H1 (cell line): ENCODE measurements around the gene DESI1. TPM values are rescaled to one million over a fixed set of nuclear protein-coding genes. Genes with fewer than 3 reads are reported as not detected.

ENCODE experiments used
- CTCF ChIA-PET: fragments of 300-600 bp; sonication (Branson Sonifier 250); formaldehyde crosslinking; loops from one replicate; lab custom pipeline; 2021; ENCODE audit not compliant: partially characterized antibody; lab: Charles Lee
- POLR2A ChIA-PET: fragments of 300-600 bp; sonication (Branson Sonifier 250); formaldehyde crosslinking; loops from one replicate; lab custom pipeline; 2021; ENCODE audit warnings: inconsistent platforms; ENCODE audit not compliant: partially characterized antibody; lab: Charles Lee
- DNase-seq, 2 experiments: peaks; one replicate each; pipeline versions ENCODE4 v3.0.0 to v3.0.0-alpha.2; 2010 to 2022; ENCODE audit warnings: low spot score in 2 of 2, low read depth in 1 of 2, mixed read lengths in 1 of 2
- FAIRE-seq: peaks from 2 replicates; lab custom pipeline; 2011; peaks lifted over from hg19 to GRCh38; lab: Jason Lieb, UNC
- H2AFZ ChIP-seq: 2 replicates; pipeline ENCODE4 v1.8.1; 2012; ENCODE audit warnings: low read length, inconsistent platforms
- H2AK5ac ChIP-seq: 2 replicates; pipeline ENCODE4 v1.6.1; 2013; ENCODE audit warnings: low read depth, low read length
- H2BK120ac ChIP-seq: replicated peaks from 2 replicates; pipeline ENCODE3; 2013; ENCODE audit warnings: low read depth, low read length, inconsistent platforms
- H2BK12ac ChIP-seq: 2 replicates; pipeline ENCODE4 v1.6.1; 2013; ENCODE audit warnings: low read depth, low read length
- H2BK15ac ChIP-seq: 2 replicates; pipeline ENCODE4 v1.6.1; 2013; ENCODE audit warnings: low read length
- H2BK20ac ChIP-seq: 2 replicates; pipeline ENCODE4 v1.6.1; 2013; ENCODE audit warnings: low read length
- H2BK5ac ChIP-seq: 2 replicates; pipeline ENCODE4 v1.6.1; 2013; ENCODE audit warnings: low read depth, low read length
- H3K14ac ChIP-seq: 2 replicates; pipeline ENCODE4 v1.6.1; 2013; ENCODE audit warnings: inconsistent platforms; ENCODE audit not compliant: insufficient read length
- H3K18ac ChIP-seq: 2 replicates; pipeline ENCODE4 v1.6.1; 2013; ENCODE audit warnings: low read length; ENCODE audit errors: extremely low read depth
- H3K23ac ChIP-seq: 2 replicates; pipeline ENCODE4 v1.6.1; 2013; ENCODE audit warnings: inconsistent platforms; ENCODE audit not compliant: insufficient read length
- H3K23me2 ChIP-seq: 2 replicates; pipeline ENCODE4 v1.6.1; 2013; ENCODE audit warnings: low read depth, low read length
- H3K27ac ChIP-seq: 2 replicates; pipeline ENCODE4 v1.6.1; 2011; ENCODE audit warnings: low read depth, low read length, inconsistent platforms
- H3K27me3 ChIP-seq, 4 experiments: replicated peaks in 1 of 4; 1 replicate in 1 of 4; 2 replicates in 3 of 4; pipeline versions ENCODE4 v1.6.1 to v1.8.1; 2011 to 2013; ENCODE audit warnings: low read length in 3 of 4, mild to moderate bottlenecking in 3 of 4, inconsistent platforms in 2 of 4, mixed read lengths in 2 of 4, moderate library complexity in 1 of 4; ENCODE audit not compliant: control insufficient read depth in 3 of 4, insufficient read depth in 3 of 4; ENCODE audit errors: extremely low read depth in 1 of 4
- H3K36me3 ChIP-seq, 4 experiments: 2 replicates each; pipeline versions ENCODE4 v1.6.1 to v1.8.1; 2011 to 2013; ENCODE audit warnings: mild to moderate bottlenecking in 4 of 4, low read length in 3 of 4, moderate library complexity in 2 of 4, control low read depth in 1 of 4, inconsistent platforms in 1 of 4; ENCODE audit not compliant: insufficient read depth in 4 of 4, control insufficient read depth in 2 of 4
- H3K4ac ChIP-seq: replicated peaks from 2 replicates; pipeline ENCODE3; 2013; ENCODE audit warnings: low read length, low read depth, mixed read lengths, inconsistent platforms; ENCODE audit not compliant: insufficient read length
- H3K4me1 ChIP-seq, 4 experiments: replicated peaks in 1 of 4; 1 replicate in 1 of 4; 2 replicates in 3 of 4; pipeline versions ENCODE4 v1.6.1 to v1.8.1; 2011 to 2013; ENCODE audit warnings: low read length in 3 of 4, inconsistent platforms in 2 of 4, mixed read lengths in 1 of 4; ENCODE audit not compliant: insufficient read depth in 4 of 4, control insufficient read depth in 3 of 4
- H3K4me2 ChIP-seq, 2 experiments: 2 replicates each; pipeline versions ENCODE4 v1.6.1 to v1.8.1; 2011 to 2013; ENCODE audit warnings: low read depth in 2 of 2, low read length in 2 of 2, control low read depth in 1 of 2, inconsistent platforms in 1 of 2, mild to moderate bottlenecking in 1 of 2; ENCODE audit not compliant: insufficient read depth in 1 of 2
- H3K4me3 ChIP-seq, 4 experiments: fragments of 200-600, 300-600 bp in 1 of 4; sonication (generic), shearing (Covaris generic), sonication (Bioruptor Twin) in 1 of 4; 2 replicates each; pipeline versions ENCODE4 v1.5.1 to v1.8.1; 2011 to 2016; ENCODE audit warnings: low read length in 4 of 4, low read depth in 3 of 4, control low read depth in 2 of 4, inconsistent platforms in 2 of 4, mild to moderate bottlenecking in 2 of 4, mixed read lengths in 1 of 4, moderate library complexity in 1 of 4; ENCODE audit not compliant: insufficient read depth in 2 of 4; ENCODE audit errors: extremely low read depth in 1 of 4
- H3K56ac ChIP-seq: replicated peaks from 2 replicates; pipeline ENCODE3; 2013; ENCODE audit warnings: low read depth, mild to moderate bottlenecking, mixed read lengths, low read length, inconsistent platforms; ENCODE audit not compliant: insufficient read length
- H3K79me1 ChIP-seq: 2 replicates; pipeline ENCODE4 v1.6.1; 2013; ENCODE audit warnings: low read depth, low read length, control low read depth
- H3K79me2 ChIP-seq, 2 experiments: 2 replicates each; pipeline versions ENCODE4 v1.6.1 to v1.8.1; 2012 to 2013; ENCODE audit warnings: low read length in 2 of 2, mild to moderate bottlenecking in 2 of 2, inconsistent platforms in 1 of 2; ENCODE audit not compliant: insufficient read depth in 2 of 2, control insufficient read depth in 1 of 2
- H3K9ac ChIP-seq, 4 experiments: replicated peaks in 1 of 4; 1 replicate in 1 of 4; 2 replicates in 3 of 4; pipeline versions ENCODE4 v1.6.1 to v1.8.1; 2011 to 2013; ENCODE audit warnings: low read depth in 3 of 4, low read length in 3 of 4, control low read depth in 2 of 4, mild to moderate bottlenecking in 2 of 4, moderate library complexity in 2 of 4, inconsistent platforms in 1 of 4; ENCODE audit errors: extremely low read depth in 1 of 4
- H3K9me3 ChIP-seq, 2 experiments: 2 replicates each; pipeline versions ENCODE4 v1.6.1 to v1.8.1; 2012 to 2013; ENCODE audit warnings: mild to moderate bottlenecking in 2 of 2, moderate library complexity in 2 of 2, control low read depth in 1 of 2, inconsistent platforms in 1 of 2, low read depth in 1 of 2, low read length in 1 of 2, mixed read lengths in 1 of 2; ENCODE audit not compliant: insufficient read depth in 2 of 2
- H4K20me1 ChIP-seq, 2 experiments: replicated peaks in 1 of 2; 2 replicates each; pipeline versions ENCODE3 to v1.8.1; 2011 to 2013; ENCODE audit warnings: inconsistent platforms in 2 of 2, low read length in 2 of 2, mild to moderate bottlenecking in 1 of 2; ENCODE audit not compliant: insufficient read depth in 2 of 2, control insufficient read depth in 1 of 2
- H4K5ac ChIP-seq: 2 replicates; pipeline ENCODE4 v1.6.1; 2013; ENCODE audit warnings: low read length, low read depth, mixed read lengths, inconsistent platforms; ENCODE audit not compliant: insufficient read length
- H4K8ac ChIP-seq: 2 replicates; pipeline ENCODE4 v1.8.0; 2013; ENCODE audit warnings: mild to moderate bottlenecking, moderate library complexity, low read length, inconsistent platforms; ENCODE audit not compliant: insufficient read depth; ENCODE audit errors: extremely low read depth
- H4K91ac ChIP-seq: replicated peaks from 2 replicates; pipeline ENCODE3; 2013; ENCODE audit warnings: low read length, mixed read lengths, inconsistent platforms; ENCODE audit not compliant: insufficient read length
- ASH2L ChIP-seq: fragments of 200-600, 300-600 bp; sonication (generic); IDR thresholded peaks from one replicate; pipeline ENCODE4 v1.7.1; 2017; ENCODE audit warnings: low read length
- CREB1 ChIP-seq: IDR thresholded peaks from 2 replicates; pipeline ENCODE4 v1.6.1; 2012; ENCODE audit warnings: inconsistent platforms
- EP300 ChIP-seq, 2 experiments: IDR thresholded peaks; 1 replicate in 1 of 2; 2 replicates in 1 of 2; pipeline ENCODE4 v1.6.1; 2011 to 2012; ENCODE audit warnings: low read depth in 2 of 2, low read length in 2 of 2, mild to moderate bottlenecking in 2 of 2, borderline replicate concordance in 1 of 2, inconsistent platforms in 1 of 2, moderate library complexity in 1 of 2
- GABPA ChIP-seq: IDR thresholded peaks from 2 replicates; pipeline ENCODE4 v1.6.1; 2011; ENCODE audit warnings: mild to moderate bottlenecking, low read length, moderate library complexity, borderline replicate concordance; ENCODE audit not compliant: insufficient read depth
- GTF2F1 ChIP-seq: IDR thresholded peaks from 2 replicates; pipeline ENCODE4 v1.6.1; 2012; ENCODE audit warnings: low read depth, low read length, improper control_type of control experiment, borderline replicate concordance
- KDM1A ChIP-seq: fragments of 200-600, 300-600 bp; sonication (generic); IDR thresholded peaks from 2 replicates; pipeline ENCODE4 v1.7.1; 2016; ENCODE audit warnings: mild to moderate bottlenecking, low read length, borderline replicate concordance
- KDM4A ChIP-seq: IDR thresholded peaks from one replicate; pipeline ENCODE4 v1.7.1; 2012; ENCODE audit warnings: low read depth, mild to moderate bottlenecking, moderate library complexity, low read length, inconsistent platforms; ENCODE audit not compliant: severe bottlenecking
- NANOG ChIP-seq: IDR thresholded peaks from 2 replicates; pipeline ENCODE4 v1.6.1; 2011; ENCODE audit warnings: low read length, low read depth, mild to moderate bottlenecking, inconsistent platforms; ENCODE audit not compliant: insufficient read depth, poor library complexity, severe bottlenecking
- SIX5 ChIP-seq: IDR thresholded peaks from 2 replicates; pipeline ENCODE4 v1.6.1; 2011; ENCODE audit warnings: mild to moderate bottlenecking, low read depth, low read length
- TAF1 ChIP-seq: IDR thresholded peaks from 2 replicates; pipeline ENCODE4 v1.6.1; 2011; ENCODE audit warnings: mild to moderate bottlenecking, low read depth, low read length
- WGBS, 2 experiments: shearing (Covaris generic) in 1 of 2; methylation state at CpG; one replicate each; pipeline versions ENCODE4 v1.1.6 to v1.1.7; 2013 to 2015; ENCODE audit warnings: low lambda C conversion rate in 2 of 2, mixed read lengths in 2 of 2, inconsistent platforms in 1 of 2, low coverage in 1 of 2, missing lambda C conversion rate in 1 of 2; ENCODE audit not compliant: insufficient replicate concordance in 2 of 2, insufficient coverage in 1 of 2, insufficient read length in 1 of 2; ENCODE audit errors: extremely low coverage in 1 of 2, missing lambda C conversion rate in 1 of 2; 5-methylcytosine and 5-hydroxymethylcytosine counted together
- polyA plus RNA-seq, 7 experiments: library from polyadenylated mRNA; depleted of rRNA in 3 of 7; stranded (reverse) in 5 of 7; unstranded in 2 of 7; fragments of >200 nt in 5 of 7; fragments of 200-250 nt in 2 of 7; gene quantifications; 1 replicate in 5 of 7; 2 replicates in 1 of 7; 4 replicates in 1 of 7; pipeline versions ENCODE4 v1.2.1 to v1.2.3, GENCODE V29; 2011 to 2013; ENCODE audit warnings: missing spikeins in 2 of 7, mixed read lengths in 2 of 7
- total RNA-seq: library from RNA; stranded (reverse); fragmentation: NEBNext Ultra II Directional; extraction: Animal tissue kit (Norgen Biotek cat#: 25700); gene quantifications from 2 replicates; pipeline ENCODE4 v1.2.1, GENCODE V29; 2021
- TF ChIP-seq, protein P1 (sequence below): IDR thresholded peaks from 2 replicates; pipeline ENCODE4 v1.6.1; 2012; ENCODE audit warnings: inconsistent platforms

The DESI1 gene
- total and polyA plus RNA-seq, 2 of the 8 experiments (the other 6 are each of a cell fraction or from before 2014, with no cell fraction given): 27.6 to 34.3 TPM

DNA sequence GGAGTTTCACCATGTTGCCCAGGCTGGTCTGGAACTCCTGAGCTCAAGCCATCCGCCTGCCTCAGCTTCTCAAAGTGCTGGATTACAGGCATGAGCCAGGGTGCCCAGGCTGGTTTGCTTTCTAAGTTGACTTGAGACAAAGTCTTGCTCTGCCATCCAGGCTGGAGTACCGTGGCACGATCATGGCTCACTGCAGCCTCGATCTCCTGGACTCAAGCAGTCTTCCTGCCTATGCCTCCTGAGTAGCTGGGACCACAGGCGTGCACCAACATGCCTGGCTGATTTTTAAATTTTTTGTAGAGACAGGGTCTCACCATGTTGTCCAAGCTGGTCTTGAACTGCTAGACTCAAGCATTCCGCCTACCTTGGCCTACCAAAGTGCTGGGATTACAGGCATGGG is 36.9 kb upstream of the DESI1 start:
- H2BK20ac ChIP-seq: no peak overlapping the region
- H4K5ac ChIP-seq: no peak overlapping the region
- CTCF ChIA-PET: interaction anchor here (0.7 to 2.1 kb wide), 5 partner anchors 9 to 89 kb away, joined by 3 to 7 read pairs (median 5); no protein-coding TSS in a partner anchor
- H3K4me1 ChIP-seq: no peaks in the 10 kb centered on the region
- H2BK15ac ChIP-seq: no peak overlapping the region
- H2BK120ac ChIP-seq: no peak overlapping the region
- H3K14ac ChIP-seq: no peak overlapping the region
- H4K91ac ChIP-seq: no peak overlapping the region
- no peak for FAIRE-seq
- TF ChIP-seq GTF2F1: no peak
- TF ChIP-seq TAF1: no peak
- no peak for TF ChIP-seq NANOG
- no peak for TF ChIP-seq GABPA
- no peak for TF ChIP-seq CREB1
- TF ChIP-seq EP300 (IDR thresholded peaks at IDR 0.05; ENCODE audit: borderline replicate concordance in 1 of 2, low read depth in 2 of 2, low read length in 2 of 2): no peak
- TF ChIP-seq, protein P1, sequence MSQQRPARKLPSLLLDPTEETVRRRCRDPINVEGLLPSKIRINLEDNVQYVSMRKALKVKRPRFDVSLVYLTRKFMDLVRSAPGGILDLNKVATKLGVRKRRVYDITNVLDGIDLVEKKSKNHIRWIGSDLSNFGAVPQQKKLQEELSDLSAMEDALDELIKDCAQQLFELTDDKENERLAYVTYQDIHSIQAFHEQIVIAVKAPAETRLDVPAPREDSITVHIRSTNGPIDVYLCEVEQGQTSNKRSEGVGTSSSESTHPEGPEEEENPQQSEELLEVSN: no peak
- no peak for TF ChIP-seq KDM4A
- TF ChIP-seq KDM1A: no peak
- TF ChIP-seq ASH2L: no peak
- no peak for TF ChIP-seq SIX5
- no peak overlapping the region for H2AFZ ChIP-seq
- DNase-seq: no peak
- no peak overlapping the region for H3K4ac ChIP-seq
- H3K23ac ChIP-seq: no peak overlapping the region
- H3K4me3 ChIP-seq: no peak overlapping the region
- H3K36me3 ChIP-seq: peaks cover 58 to 89% (median 77%) of the 10 kb centered on the region in 4 experiments
- H3K4me2 ChIP-seq: no peak overlapping the region
- no peaks in the 10 kb centered on the region for H3K23me2 ChIP-seq
- H2BK12ac ChIP-seq: no peak overlapping the region
- no peak overlapping the region for H3K27ac ChIP-seq
- no peak overlapping the region for H2BK5ac ChIP-seq
- POLR2A ChIA-PET: interaction anchor here (1.1 to 16.5 kb wide), 5 partner anchors 16 to 36 kb away, joined by 3 to 129 read pairs (median 4); no protein-coding TSS in a partner anchor
- H3K56ac ChIP-seq: no peak overlapping the region
- no peak overlapping the region for H3K9ac ChIP-seq
- H2AK5ac ChIP-seq: no peak overlapping the region
- no peaks in the 10 kb centered on the region; the same call in 1 of the 2 replicates for H3K79me1 ChIP-seq
- no peaks in the 10 kb centered on the region for H3K79me2 ChIP-seq
- WGBS, 2 experiments: 96% methylated on average over 6 of the region's 6 CpGs; no CpG with 5 or more reads in 1 of the 2 experiments
- no peak overlapping the region for H4K8ac ChIP-seq
- no peaks in the 10 kb centered on the region for H3K9me3 ChIP-seq
- H3K27me3 ChIP-seq: no peaks in the 10 kb centered on the region
- H3K18ac ChIP-seq: no peak overlapping the region
- peaks cover 2 to 5% of the 10 kb centered on the region in 2 experiments for H4K20me1 ChIP-seq
